Stimulated activated naive CD8-positive, alpha-beta T cell treated with anti-CD3 and anti-CD28 coated beads, Interleukin-15, Interleukin-2, amounts not matched to agents 100 ng/mL and 50 ng/mL, for 24 hours (primary cell): ENCODE data around the gene DNAJB4.
"Not testable (repeated sequence)": the region's sequence is repeated elsewhere in the genome, so short reads cannot be mapped to it uniquely, and the experiment has no call there.

ENCODE experiments used
- H3K27ac Mint-ChIP-seq: one replicate; pipeline ENCODE4 v1.8.0; 2021; ENCODE audit warnings: mild to moderate bottlenecking, mixed read lengths
- H3K27me3 Mint-ChIP-seq: one replicate; pipeline ENCODE4 v1.8.0; 2021; ENCODE audit warnings: mixed read lengths
- H3K36me3 Mint-ChIP-seq: one replicate; pipeline ENCODE4 v1.8.0; 2021; ENCODE audit warnings: low read depth, mixed read lengths
- H3K4me1 Mint-ChIP-seq: one replicate; pipeline ENCODE4 v1.8.0; 2021; ENCODE audit warnings: low read depth, mixed read lengths
- H3K4me3 Mint-ChIP-seq: one replicate; pipeline ENCODE4 v1.8.0; 2021; ENCODE audit warnings: mild to moderate bottlenecking, mixed read lengths
- H3K9me3 Mint-ChIP-seq: one replicate; pipeline ENCODE4 v1.8.0; 2021; ENCODE audit warnings: mixed read lengths

DNAJB4 gene

DNA sequence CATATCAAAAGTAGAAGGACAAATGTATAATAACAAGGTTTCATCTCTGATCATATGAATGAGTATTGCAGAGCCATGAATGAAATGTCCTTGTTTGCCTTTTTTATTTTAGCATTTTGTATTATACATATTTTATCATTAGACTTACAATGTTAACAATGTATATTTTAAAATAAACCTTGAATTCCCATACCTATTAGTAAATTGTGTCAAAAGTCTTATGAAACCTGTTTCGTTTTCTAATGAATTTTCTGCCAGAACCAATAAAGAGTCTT, 646 bp downstream of the DNAJB4 start:
- peak overlapping the region; percentile 100 for H3K27ac Mint-ChIP-seq
- H3K4me1 Mint-ChIP-seq, result peaks cover 63% of the 10 kb centered on the region
- H3K9me3 Mint-ChIP-seq, result no peaks in the 10 kb centered on the region
- peaks cover 3% of the 10 kb centered on the region for H3K27me3 Mint-ChIP-seq
- H3K4me3 Mint-ChIP-seq, result peak overlapping the region; percentile 87
- H3K36me3 Mint-ChIP-seq, result peaks cover 3% of the 10 kb centered on the region

DNA sequence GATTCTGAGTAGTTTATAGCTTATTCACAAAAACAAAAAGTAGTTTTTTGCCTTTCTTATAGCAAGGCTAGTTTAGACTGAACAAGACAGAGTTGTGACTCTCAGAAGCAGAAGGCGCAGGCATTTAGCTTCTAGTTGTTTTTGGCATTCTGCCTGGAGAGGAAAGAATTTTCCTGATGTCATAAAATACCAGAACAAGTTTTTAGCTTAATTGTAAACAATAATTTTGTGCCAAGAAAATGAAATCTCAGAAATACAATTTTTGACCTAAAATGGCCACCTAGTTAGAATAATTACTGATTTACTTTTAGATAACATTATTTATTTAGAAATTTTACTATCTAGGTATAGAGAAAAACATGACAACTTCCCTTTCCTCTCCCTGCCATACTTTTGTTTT, 1.0 kb downstream of the DNAJB4 start:
- H3K9me3 Mint-ChIP-seq, result no peaks in the 10 kb centered on the region
- H3K36me3 Mint-ChIP-seq, result peaks cover 3% of the 10 kb centered on the region
- peak overlapping the region; percentile 87 for H3K4me3 Mint-ChIP-seq
- no peak overlapping the region for H3K27ac Mint-ChIP-seq
- peaks cover 3% of the 10 kb centered on the region for H3K27me3 Mint-ChIP-seq
- peaks cover 65% of the 10 kb centered on the region for H3K4me1 Mint-ChIP-seq

DNA sequence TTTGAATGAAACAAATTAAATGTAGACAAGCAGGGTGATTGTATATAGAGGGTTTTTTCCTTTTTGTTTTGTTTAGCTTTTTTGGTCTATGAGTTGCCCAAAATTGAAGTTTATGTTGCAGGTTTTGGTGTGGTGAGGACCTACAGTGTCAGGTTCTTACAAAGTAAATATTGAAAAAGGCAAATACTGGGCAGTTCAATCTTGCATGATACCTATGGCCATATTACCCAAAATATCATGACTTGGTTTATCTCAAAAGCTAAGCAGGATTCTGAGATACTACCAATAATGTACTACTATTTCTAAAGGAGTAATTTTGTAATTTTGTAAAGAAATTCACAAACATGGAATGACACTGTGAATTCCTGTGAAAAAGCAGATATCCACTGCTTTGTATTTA, 1.8 kb downstream of the DNAJB4 start:
- Mint-ChIP-seq H3K4me3 (peak overlapping the region; percentile 87), H3K36me3 (peaks cover 3% of the 10 kb centered on the region), H3K4me1 (peaks cover 65% of the 10 kb centered on the region), H3K9me3 (no peaks in the 10 kb centered on the region), H3K27ac (no peak overlapping the region), H3K27me3 (peaks cover 3% of the 10 kb centered on the region)

DNA sequence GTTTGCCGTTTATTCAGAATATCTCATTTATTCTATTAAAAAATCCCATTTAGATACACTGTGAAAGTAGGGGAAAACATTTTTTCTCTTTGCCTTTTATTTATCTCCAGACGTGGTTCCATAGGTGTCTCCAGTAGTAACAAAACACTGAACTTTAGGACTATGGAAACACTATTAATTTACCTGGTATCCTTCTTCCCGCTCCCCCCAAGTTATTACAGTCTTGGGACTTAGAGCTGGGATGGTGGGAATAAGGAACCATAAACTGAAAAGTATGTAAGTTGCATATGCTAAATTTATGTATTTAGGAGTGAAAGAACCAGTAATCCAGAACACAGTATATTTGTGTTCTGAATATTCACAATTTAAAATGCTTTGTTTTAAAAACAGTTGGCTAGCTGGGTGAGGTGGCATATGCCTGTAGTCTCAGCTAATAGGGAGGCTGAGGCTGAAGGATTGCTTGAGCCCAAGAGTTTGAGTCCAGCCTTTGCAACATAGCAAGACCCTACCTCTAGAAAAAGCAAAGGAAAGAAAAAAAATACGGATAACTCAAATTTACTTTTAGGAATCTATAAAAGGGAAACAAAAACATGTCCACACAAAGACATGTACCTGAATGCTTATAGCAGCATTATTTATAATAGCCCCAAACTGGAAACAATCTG, 3.1 kb downstream of the DNAJB4 start:
- Mint-ChIP-seq H3K9me3 (no peaks in the 10 kb centered on the region), H3K4me1 (peaks cover 61% of the 10 kb centered on the region), H3K4me3 (no peak overlapping the region), H3K27ac (no peak overlapping the region), H3K36me3 (peaks cover 3% of the 10 kb centered on the region), H3K27me3 (peaks cover 3% of the 10 kb centered on the region)

DNA sequence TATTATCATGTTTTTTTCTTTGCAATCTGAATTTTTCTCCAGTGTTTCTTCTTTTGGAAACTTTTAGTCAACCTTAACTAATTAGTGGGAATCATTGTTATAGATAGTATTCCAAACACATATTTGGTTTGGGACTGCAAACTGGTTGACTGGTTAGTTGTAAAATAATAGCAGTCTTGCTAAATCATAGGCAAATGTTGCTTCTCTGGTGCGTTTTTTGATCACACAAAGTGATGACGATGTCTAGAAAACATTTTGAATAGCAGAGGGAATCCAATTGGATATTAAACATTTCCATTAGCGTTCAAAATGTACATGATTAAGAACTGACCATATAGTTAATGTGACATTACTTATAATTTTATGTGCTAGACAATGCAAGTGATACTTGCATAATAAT, 4.5 kb downstream of the DNAJB4 start:
- Mint-ChIP-seq H3K9me3 (no peaks in the 10 kb centered on the region), H3K4me1 (peaks cover 46% of the 10 kb centered on the region), H3K36me3 (peaks cover 9% of the 10 kb centered on the region), H3K27ac (no peak overlapping the region), H3K27me3 (peaks cover 3% of the 10 kb centered on the region), H3K4me3 (no peak overlapping the region)

DNA sequence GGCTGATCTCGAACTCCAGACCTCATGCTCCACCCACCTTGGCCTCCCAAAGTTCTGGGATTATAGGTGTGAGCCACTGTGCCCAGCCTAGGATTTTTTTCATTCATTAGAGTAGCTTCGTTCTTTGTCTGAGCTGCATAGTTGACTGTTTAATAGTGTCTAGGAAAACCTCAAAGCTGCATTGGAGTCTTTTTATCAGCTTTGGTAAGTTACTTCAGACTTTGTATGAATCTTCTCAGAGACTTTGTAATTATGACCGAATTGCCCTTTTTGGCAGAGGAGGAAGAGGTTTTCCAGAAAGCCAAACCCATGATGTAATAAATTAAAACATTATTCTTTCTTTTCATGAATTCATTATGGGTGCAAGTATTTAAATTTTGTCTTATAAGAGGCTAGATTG, 5.1 kb downstream of the DNAJB4 start:
- Mint-ChIP-seq H3K36me3 (peaks cover 9% of the 10 kb centered on the region), H3K27ac (no peak overlapping the region), H3K9me3 (no peaks in the 10 kb centered on the region), H3K4me1 (peaks cover 40% of the 10 kb centered on the region), H3K27me3 (no peaks in the 10 kb centered on the region), H3K4me3 (no peak overlapping the region)

DNA sequence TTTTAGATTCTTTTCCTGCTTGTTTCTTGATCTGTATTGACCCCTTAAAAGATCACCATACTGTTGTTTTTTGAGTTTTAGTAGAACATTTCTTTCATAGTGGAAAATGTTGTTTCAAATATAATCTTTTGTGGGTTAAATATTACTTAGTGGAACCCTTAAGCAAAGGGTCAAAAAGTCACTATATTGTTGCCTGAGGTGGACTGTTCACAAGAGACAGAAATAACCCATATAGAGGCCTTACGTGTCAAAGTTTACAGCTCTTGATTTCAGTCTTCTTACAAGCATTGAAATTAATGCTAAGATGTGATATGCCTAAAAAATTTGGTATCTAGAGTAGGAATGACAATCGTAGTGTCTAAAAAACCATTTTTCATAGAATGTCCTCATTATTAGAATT, 6.3 kb downstream of the DNAJB4 start:
- H3K9me3 Mint-ChIP-seq, result no peaks in the 10 kb centered on the region
- no peak overlapping the region for H3K4me3 Mint-ChIP-seq
- peaks cover 17% of the 10 kb centered on the region for H3K36me3 Mint-ChIP-seq
- no peaks in the 10 kb centered on the region for H3K27me3 Mint-ChIP-seq
- no peak overlapping the region for H3K27ac Mint-ChIP-seq
- H3K4me1 Mint-ChIP-seq, result peaks cover 35% of the 10 kb centered on the region

DNA sequence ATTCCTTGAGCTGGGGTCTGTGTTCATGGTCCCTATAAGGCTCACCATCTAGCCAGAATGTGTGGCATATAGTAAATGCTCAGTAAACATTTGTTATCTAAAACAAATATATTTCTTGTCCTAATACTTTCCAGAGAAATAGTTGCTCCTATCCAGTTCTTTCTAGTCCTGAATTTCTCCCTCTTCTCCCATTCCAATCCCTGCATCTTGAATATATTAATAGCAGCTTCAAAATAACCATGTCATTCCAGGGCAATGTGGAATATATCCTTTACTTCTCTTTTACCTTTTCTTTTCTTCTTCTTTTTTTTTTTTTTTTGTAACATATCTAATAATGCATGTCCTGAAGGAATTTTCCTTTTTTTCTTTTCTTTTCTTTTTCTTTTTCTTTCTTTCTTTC, 10.4 kb downstream of the DNAJB4 start:
- Mint-ChIP-seq H3K4me3 (no peak overlapping the region), H3K4me1 (peaks cover 3% of the 10 kb centered on the region), H3K27me3 (no peaks in the 10 kb centered on the region), H3K9me3 (no peaks in the 10 kb centered on the region), H3K27ac (no peak overlapping the region), H3K36me3 (peaks cover 21% of the 10 kb centered on the region)

DNA sequence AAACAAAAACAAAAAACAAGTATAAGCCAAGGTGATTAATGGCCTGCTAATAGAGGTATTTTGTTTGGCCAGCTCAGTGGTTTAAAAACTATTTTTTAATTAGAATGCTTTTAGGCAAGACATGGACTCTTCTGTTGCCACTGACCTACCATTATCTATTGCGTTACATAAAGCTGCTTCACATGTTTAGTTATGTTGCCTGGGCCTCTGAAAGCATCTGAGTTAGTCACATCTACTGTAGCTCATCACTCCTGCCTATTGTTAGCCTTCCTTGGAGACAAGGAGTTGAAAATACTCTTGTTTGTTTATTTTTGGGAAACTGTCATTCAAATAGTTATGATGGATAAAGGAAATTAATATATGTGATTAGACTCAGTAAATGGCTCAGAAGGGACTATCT, 14.3 kb downstream of the DNAJB4 start:
- Mint-ChIP-seq H3K36me3 (peaks cover 15% of the 10 kb centered on the region), H3K27me3 (no peaks in the 10 kb centered on the region), H3K27ac (no peak overlapping the region), H3K4me3 (no peak overlapping the region), H3K9me3 (peaks cover 6% of the 10 kb centered on the region), H3K4me1 (no peaks in the 10 kb centered on the region)

DNA sequence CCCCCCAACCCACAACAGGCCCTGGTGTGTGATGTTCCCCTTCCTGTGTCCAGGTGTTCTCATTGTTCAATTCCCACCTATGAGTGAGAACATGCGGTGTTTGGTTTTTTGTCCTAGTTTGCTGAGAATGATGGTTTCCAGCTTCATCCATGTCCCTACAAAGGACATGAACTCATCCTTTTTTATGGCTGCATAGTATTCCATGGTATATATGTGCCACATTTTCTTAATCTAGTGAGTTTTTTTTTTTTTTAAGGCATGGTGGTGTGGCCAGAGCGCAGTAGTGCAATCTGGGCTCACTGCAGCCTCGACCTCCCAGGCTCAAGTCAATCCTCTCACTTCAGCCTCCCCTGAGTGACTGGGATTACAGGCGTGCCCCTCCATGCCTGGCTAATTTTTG, 16.4 kb downstream of the DNAJB4 start:
- not testable (repeated sequence) for H3K27ac Mint-ChIP-seq, H3K27me3 Mint-ChIP-seq, H3K36me3 Mint-ChIP-seq, H3K4me3 Mint-ChIP-seq, H3K4me1 Mint-ChIP-seq, H3K9me3 Mint-ChIP-seq

DNA sequence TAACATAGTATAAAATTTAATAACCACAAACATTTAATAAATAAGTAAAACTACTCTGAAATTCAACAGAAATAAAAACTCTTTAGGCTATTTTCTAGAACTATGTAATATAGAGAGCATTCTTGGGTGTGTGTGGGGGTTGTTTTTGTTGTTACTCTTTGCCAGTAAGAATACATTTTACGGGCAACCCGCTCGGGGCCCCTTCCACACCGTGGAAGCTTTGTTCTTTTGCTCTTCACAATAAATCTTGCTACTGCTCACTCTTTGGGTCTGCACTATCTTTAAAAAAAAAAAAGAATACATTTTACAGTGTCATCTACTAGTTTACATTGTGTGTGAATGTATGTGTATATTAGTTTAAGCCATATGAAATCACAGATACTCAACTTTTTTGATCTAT, 25.1 kb downstream of the DNAJB4 start:
- H3K27ac Mint-ChIP-seq, result no peak overlapping the region
- H3K4me1 Mint-ChIP-seq, result no peaks in the 10 kb centered on the region
- no peaks in the 10 kb centered on the region for H3K27me3 Mint-ChIP-seq

DNA sequence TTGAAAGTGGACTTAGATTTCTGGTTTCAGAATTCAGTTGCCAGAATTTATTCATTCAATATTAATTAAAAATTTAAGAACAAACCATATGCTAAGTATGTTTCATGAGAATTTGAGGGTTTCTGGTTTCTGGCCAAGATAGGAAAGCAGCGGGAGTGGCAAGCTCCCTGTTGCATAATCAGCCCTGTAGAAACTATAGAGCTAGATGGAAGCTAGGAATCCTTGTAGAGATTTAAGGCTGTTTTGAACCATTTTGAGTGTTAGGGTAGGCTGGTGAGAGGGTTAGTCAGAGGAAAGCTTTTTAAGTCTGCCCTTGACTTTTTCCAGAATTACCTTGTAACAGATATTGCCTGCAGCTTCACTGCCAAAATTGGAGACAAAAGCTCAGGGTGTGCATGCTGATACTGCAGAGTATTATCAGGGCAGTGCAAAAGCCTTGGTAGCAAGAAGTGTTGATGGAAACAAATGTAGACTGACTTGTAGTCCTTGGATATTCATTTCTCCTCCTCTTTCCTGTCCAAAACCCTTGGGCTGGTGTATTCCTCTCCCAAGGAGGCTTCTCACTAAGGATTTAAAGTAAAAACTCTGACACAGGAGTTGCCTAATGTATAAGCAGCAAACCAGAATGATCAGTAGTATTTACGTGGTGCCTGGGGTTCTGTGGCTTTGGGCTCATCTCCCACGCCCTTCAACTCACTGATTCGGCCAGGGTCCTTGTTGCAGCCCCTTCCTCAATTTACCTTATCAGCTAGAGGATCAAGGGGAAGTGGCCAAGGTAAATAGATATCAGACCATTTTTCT, 28.5 kb downstream of the DNAJB4 start:
- no peak overlapping the region for H3K4me3 Mint-ChIP-seq
- no peak overlapping the region for H3K27ac Mint-ChIP-seq
- no peaks in the 10 kb centered on the region for H3K36me3 Mint-ChIP-seq
- no peaks in the 10 kb centered on the region for H3K9me3 Mint-ChIP-seq
- no peaks in the 10 kb centered on the region for H3K4me1 Mint-ChIP-seq
- H3K27me3 Mint-ChIP-seq, result peaks cover 4% of the 10 kb centered on the region

More for the DNA sequence above, 25.1 kb downstream of the DNAJB4 start:
- Mint-ChIP-seq H3K36me3 (no peaks in the 10 kb centered on the region), H3K4me3 (no peak overlapping the region), H3K9me3 (no peaks in the 10 kb centered on the region)

DNA sequence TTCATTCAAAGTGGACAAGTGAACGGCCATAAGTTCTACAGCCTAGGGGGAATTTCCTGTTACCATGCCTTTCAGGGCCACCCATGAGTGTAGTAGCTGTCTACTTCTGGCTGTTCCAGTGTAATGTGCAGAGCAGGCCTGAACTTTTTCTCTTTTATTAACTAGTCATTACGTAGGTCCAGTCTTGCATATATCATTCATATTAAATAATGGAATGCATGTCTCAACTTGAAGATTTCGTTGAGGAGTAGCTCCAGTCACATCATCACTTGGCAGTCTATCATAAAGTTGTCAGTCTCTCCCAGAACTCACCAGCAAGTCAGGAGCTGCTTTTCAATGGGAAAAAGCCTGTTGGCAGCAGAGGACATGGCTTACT, 29.0 kb downstream of the DNAJB4 start:
- no peaks in the 10 kb centered on the region for H3K4me1 Mint-ChIP-seq
- H3K4me3 Mint-ChIP-seq, result no peak overlapping the region
- H3K36me3 Mint-ChIP-seq, result no peaks in the 10 kb centered on the region
- no peaks in the 10 kb centered on the region for H3K9me3 Mint-ChIP-seq
- peaks cover 4% of the 10 kb centered on the region for H3K27me3 Mint-ChIP-seq
- no peak overlapping the region for H3K27ac Mint-ChIP-seq

DNA sequence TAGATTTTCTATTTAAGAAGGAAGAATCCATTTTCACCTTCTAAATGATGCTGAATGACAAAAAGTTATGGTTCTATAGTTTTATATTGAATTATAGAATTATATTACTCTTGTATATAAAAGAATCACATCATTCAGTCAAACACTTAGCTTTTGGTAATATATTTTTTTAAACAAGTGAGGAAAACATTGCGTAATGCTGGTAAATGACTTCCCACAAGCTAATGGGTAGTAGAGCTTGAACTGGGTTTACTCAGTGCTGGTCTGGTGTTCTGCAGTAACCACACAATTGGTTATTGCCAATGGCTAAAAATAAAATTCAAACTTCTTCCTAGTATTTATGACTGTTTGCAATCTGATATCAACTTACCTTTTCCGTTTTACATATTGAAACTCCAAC, 30.4 kb downstream of the DNAJB4 start:
- peaks cover 4% of the 10 kb centered on the region for H3K27me3 Mint-ChIP-seq
- H3K27ac Mint-ChIP-seq, result no peak overlapping the region
- H3K36me3 Mint-ChIP-seq, result no peaks in the 10 kb centered on the region
- H3K9me3 Mint-ChIP-seq, result no peaks in the 10 kb centered on the region
- H3K4me1 Mint-ChIP-seq, result peaks cover 2% of the 10 kb centered on the region
- no peak overlapping the region for H3K4me3 Mint-ChIP-seq

DNA sequence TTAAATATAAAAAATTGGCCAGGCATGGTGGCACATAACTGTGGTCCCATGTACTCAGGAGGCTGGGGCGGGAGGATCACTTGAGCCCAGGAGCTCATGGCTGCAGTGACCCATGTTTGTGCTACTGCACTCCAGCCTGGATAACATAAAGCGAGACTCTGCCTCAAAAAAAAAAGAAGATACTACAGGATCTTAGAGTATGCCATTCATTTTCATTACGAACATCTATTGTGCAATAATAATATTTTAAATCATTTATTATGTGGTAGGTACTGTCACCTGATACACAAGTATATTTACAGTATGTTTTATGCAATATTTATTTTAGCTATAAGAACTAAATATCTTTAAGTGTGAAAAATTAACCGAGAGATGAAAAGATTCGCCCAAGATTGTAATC, 31.7 kb downstream of the DNAJB4 start:
- Mint-ChIP-seq H3K27ac (no peak overlapping the region), H3K9me3 (no peaks in the 10 kb centered on the region), H3K36me3 (no peaks in the 10 kb centered on the region), H3K4me3 (no peak overlapping the region), H3K27me3 (peaks cover 4% of the 10 kb centered on the region), H3K4me1 (peaks cover 13% of the 10 kb centered on the region)

DNA sequence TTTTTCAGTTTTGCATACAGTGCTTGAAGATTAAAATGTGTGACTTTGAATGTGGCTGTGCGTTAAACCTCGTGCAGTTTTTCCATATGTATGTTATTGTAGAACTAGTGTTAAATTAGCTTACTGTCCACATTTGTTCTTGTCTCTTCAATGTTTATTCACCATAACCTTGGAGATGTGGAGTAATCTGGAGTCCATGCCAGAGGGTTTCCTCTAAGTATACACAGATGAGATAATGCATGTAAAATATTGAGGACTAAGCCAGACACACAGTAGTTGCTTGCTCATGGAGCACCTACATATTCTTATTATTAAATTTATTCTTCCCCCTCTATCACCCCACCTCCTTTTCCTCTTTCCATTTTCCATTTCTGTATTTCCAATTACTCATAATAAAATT, 33.3 kb downstream of the DNAJB4 start:
- no peaks in the 10 kb centered on the region for H3K36me3 Mint-ChIP-seq
- H3K9me3 Mint-ChIP-seq, result no peaks in the 10 kb centered on the region
- H3K27ac Mint-ChIP-seq, result no peak overlapping the region
- H3K4me3 Mint-ChIP-seq, result no peak overlapping the region
- peaks cover 13% of the 10 kb centered on the region for H3K4me1 Mint-ChIP-seq
- H3K27me3 Mint-ChIP-seq, result peaks cover 12% of the 10 kb centered on the region
